HepG2 (cell line): Measurements from ENCODE around the gene GJA5. TPM values are rescaled to one million over a fixed set of nuclear protein-coding genes. Genes with fewer than 3 reads are reported as not detected.

Source experiments
- ATAC-seq: fragments of 200-7000 bp; cut with Tn5 transposase; 3 replicates; pipeline ENCODE4 v1.9.1; 2020; ENCODE audit warnings: mild to moderate bottlenecking, moderate library complexity
- BruUV-seq: library from RNA; stranded (reverse); fragments of 400-500 nt; replicated peaks from 2 replicates; lab custom pipeline; 2021; lab: Mats Ljungman, UMichigan
- CTCF ChIA-PET: fragments of 300-600 bp; formaldehyde crosslinking; extraction: SDS; loops from one replicate; lab custom pipeline; 2021; ENCODE audit warnings: low total read pairs, inconsistent platforms, low intra/inter-chr PET ratio; lab: Yijun Ruan, JAX
- POLR2A ChIA-PET: fragments of 350-600 bp; sonication (Branson Sonifier 250); formaldehyde crosslinking; loops from one replicate; lab custom pipeline; 2020; ENCODE audit warnings: antibody characterized with exemption, inconsistent platforms; lab: Yijun Ruan, JAX
- DNase-seq: peaks from one replicate; pipeline ENCODE4 v3.0.0-alpha.2; 2015; ENCODE audit warnings: low spot score
- FAIRE-seq: peaks from 3 replicates; lab custom pipeline; 2011; peaks lifted over from hg19 to GRCh38; lab: Jason Lieb, UNC
- H2AFZ ChIP-seq: one replicate; pipeline ENCODE4 v1.6.1; 2011; ENCODE audit warnings: low read length, inconsistent platforms
- H3K27ac ChIP-seq: fragments of 300-600 bp; 3 replicates; pipeline ENCODE4 v1.8.0; 2011; ENCODE audit warnings: mixed run types, mild to moderate bottlenecking, mixed read lengths, low read length, inconsistent platforms; ENCODE audit not compliant: insufficient read depth; ENCODE audit errors: extremely low read length
- H3K27me3 ChIP-seq, 2 experiments: fragments of 200-600 bp in 1 of 2; 2 replicates in 1 of 2; 3 replicates in 1 of 2; pipeline versions ENCODE4 v1.6.0 to v1.8.0; 2011; ENCODE audit warnings: low read length in 2 of 2, mild to moderate bottlenecking in 2 of 2, moderate library complexity in 2 of 2, inconsistent platforms in 1 of 2; ENCODE audit not compliant: insufficient read depth in 2 of 2, control insufficient read depth in 1 of 2
- H3K36me3 ChIP-seq, 2 experiments: fragments of 200-600 bp in 1 of 2; replicated peaks in 1 of 2; 2 replicates in 1 of 2; 3 replicates in 1 of 2; pipeline versions ENCODE4 v1.5.1 to v1.8.0; 2011; ENCODE audit warnings: low read length in 2 of 2, inconsistent platforms in 1 of 2; ENCODE audit not compliant: insufficient read depth in 2 of 2, control insufficient read depth in 1 of 2
- H3K4me1 ChIP-seq: 2 replicates; pipeline ENCODE4 v1.5.1; 2012; ENCODE audit warnings: low read length, inconsistent platforms; ENCODE audit not compliant: insufficient read depth
- H3K4me2 ChIP-seq: 2 replicates; pipeline ENCODE4 v1.6.0; 2011; ENCODE audit warnings: low read depth, low read length, inconsistent platforms
- H3K4me3 ChIP-seq, 3 experiments: fragments of 200-600 bp in 1 of 3; sonication (generic), shearing (Covaris generic) in 1 of 3; replicated peaks in 1 of 3; 2 replicates each; pipeline ENCODE4 v1.5.1; 2011 to 2016; ENCODE audit warnings: low read length in 3 of 3, inconsistent platforms in 2 of 3, low read depth in 2 of 3, mild to moderate bottlenecking in 2 of 3, control low read depth in 1 of 3, mixed read lengths in 1 of 3; ENCODE audit not compliant: insufficient read depth in 1 of 3
- H3K79me2 ChIP-seq: one replicate; pipeline ENCODE4 v1.6.1; 2011; ENCODE audit warnings: low read length, inconsistent platforms; ENCODE audit not compliant: insufficient read depth
- H3K9ac ChIP-seq: 2 replicates; pipeline ENCODE4 v1.6.0; 2011; ENCODE audit warnings: mild to moderate bottlenecking, low read depth, low read length, inconsistent platforms; ENCODE audit not compliant: insufficient read depth
- H3K9me3 ChIP-seq: 2 replicates; pipeline ENCODE4 v1.5.1; 2012; ENCODE audit warnings: mild to moderate bottlenecking, low read length
- H4K20me1 ChIP-seq: 2 replicates; pipeline ENCODE4 v1.6.0; 2011; ENCODE audit warnings: inconsistent platforms, mild to moderate bottlenecking, low read length, moderate library complexity; ENCODE audit not compliant: insufficient read depth
- ATF2 ChIP-seq: sonication (generic); formaldehyde crosslinking; IDR thresholded peaks from 2 replicates; pipeline ENCODE4 v1.4.0; 2020; ENCODE audit warnings: missing genetic modification reagents
- CHCHD3 ChIP-seq: sonication (generic); formaldehyde crosslinking; IDR thresholded peaks from 2 replicates; pipeline ENCODE4 v1.8.0; 2022; ENCODE audit warnings: mild to moderate bottlenecking, missing genetic modification reagents, moderate library complexity
- DNMT1 ChIP-seq: sonication (generic); formaldehyde crosslinking; IDR thresholded peaks from 2 replicates; pipeline ENCODE4 v1.5.1; 2020; ENCODE audit warnings: mild to moderate bottlenecking, missing genetic modification reagents
- RFXAP ChIP-seq: sonication (generic); formaldehyde crosslinking; IDR thresholded peaks from 2 replicates; pipeline ENCODE4 v1.4.0; 2020; ENCODE audit warnings: missing genetic modification reagents, borderline replicate concordance
- SIX1 ChIP-seq: sonication (generic); formaldehyde crosslinking; IDR thresholded peaks from 2 replicates; pipeline ENCODE4 v1.4.0; 2020; ENCODE audit warnings: missing genetic modification reagents, borderline replicate concordance
- ZNF12 ChIP-seq: sonication (generic); formaldehyde crosslinking; IDR thresholded peaks from 2 replicates; pipeline ENCODE4 v1.5.0; 2020; ENCODE audit warnings: missing genetic modification reagents
- ZNF180 ChIP-seq: sonication (generic); formaldehyde crosslinking; IDR thresholded peaks from 2 replicates; pipeline ENCODE4 v1.4.0; 2020; ENCODE audit warnings: low read depth, missing genetic modification reagents, borderline replicate concordance
- ZNF639 ChIP-seq: conservative IDR thresholded peaks from 2 replicates; pipeline ENCODE4 v1.6.1; 2018; ENCODE audit warnings: missing genetic modification reagents
- ZNF850 ChIP-seq: sonication (generic); formaldehyde crosslinking; conservative IDR thresholded peaks from 2 replicates; pipeline ENCODE4 v1.9.0; 2021; ENCODE audit warnings: mild to moderate bottlenecking, missing genetic modification reagents
- WGBS: methylation state at CpG from one replicate; pipeline ENCODE4 v1.1.6; 2017; ENCODE audit warnings: low lambda C conversion rate; 5-methylcytosine and 5-hydroxymethylcytosine counted together
- in situ Hi-C: cut with HindIII; loops from 2 replicates; pipeline ENCODE4 v1.10.0; 2017; ENCODE audit warnings: low pct_unique_long_range_greater_than_20kb; ENCODE audit not compliant: extremely low pct_ligation_motif_present
- intact Hi-C: fragments of 100-400 bp; cut with micrococcal nuclease; formaldehyde crosslinking; loops from one replicate; pipeline ENCODE4 v1.10.0; 2022; ENCODE audit not compliant: unreplicated experiment
- polyA plus RNA-seq, 8 experiments: library from polyadenylated mRNA; depleted of rRNA in 3 of 8; stranded (reverse) in 7 of 8; unstranded in 1 of 8; fragments of >200 nt; fragmentation: Illumina TruSeq in 4 of 8; extraction: Trizol in 4 of 8; gene quantifications; 2 replicates each; pipeline versions ENCODE4 v1.2.1 to v1.2.3, GENCODE V29; 2011 to 2016; ENCODE audit warnings: low read depth in 4 of 8, missing spikeins in 1 of 8, mixed read lengths in 1 of 8; ENCODE audit not compliant: insufficient read depth in 1 of 8
- total RNA-seq, 5 experiments: library from RNA; depleted of rRNA; stranded (reverse); fragments of >200 nt; fragmentation: Illumina TruSeq; extraction: Trizol; gene quantifications; 2 replicates each; pipeline ENCODE4 v1.2.3, GENCODE V29; 2016; ENCODE audit warnings: low read depth in 1 of 5

The GJA5 gene
- total and polyA plus RNA-seq, 2 of the 13 experiments (the other 11 are each of a cell fraction or from before 2014, with no cell fraction given), result not detected

- in situ Hi-C loops, result no loop called here
- POLR2A ChIA-PET, result no interaction called here
- ATAC-seq, result no peak
- no peaks in the 10 kb centered on the region for H4K20me1 ChIP-seq
- H3K4me2 ChIP-seq, result no peak overlapping the region
- TF ChIP-seq DNMT1 (CRISPR knock-in tag), result no peak
- no peak for TF ChIP-seq ZNF850
- no peak for TF ChIP-seq ZNF639 (CRISPR knock-in tag)
- TF ChIP-seq ZNF12 (CRISPR knock-in tag), result no peak
- TF ChIP-seq RFXAP (CRISPR knock-in tag), result no peak
- no peak for TF ChIP-seq ATF2 (CRISPR knock-in tag)
- TF ChIP-seq CHCHD3 (CRISPR knock-in tag), result no peak
- TF ChIP-seq ZNF180 (CRISPR knock-in tag), result no peak
- TF ChIP-seq SIX1 (CRISPR knock-in tag), result no peak
- TF ChIP-seq, all 625 proteins: peak for 0
- BruUV-seq, result no TSS peak
- WGBS, result 52% methylated on average over 3 of the region's 3 CpGs
- Histone ChIP-seq H3K79me2 (no peaks in the 10 kb centered on the region), H3K27ac (no peak overlapping the region), H3K4me1 (no peaks in the 10 kb centered on the region), H3K27me3 (no peaks in the 10 kb centered on the region), H3K36me3 (no peaks in the 10 kb centered on the region), H3K9ac (no peak overlapping the region), H2AFZ (no peak overlapping the region), H3K4me3 (no peak overlapping the region), H3K9me3 (no peaks in the 10 kb centered on the region)
- FAIRE-seq (no peak), DNase-seq (no peak)
- intact Hi-C loops, result no loop called here
- CTCF ChIA-PET, result no interaction called here
These were observed 20.0 kb downstream of the GJA5 start for GRCh38 chr1:147740391-147740790.
